Measurements from ENCODE around the gene ALPI.
A peak's percentile ranks its signal among the peaks of the same experiment; 100 is the strongest.
"Not testable (repeated sequence)": the region's sequence is repeated elsewhere in the genome, so short reads cannot be mapped to it uniquely, and the experiment has no call there.

The ALPI gene

DNA sequence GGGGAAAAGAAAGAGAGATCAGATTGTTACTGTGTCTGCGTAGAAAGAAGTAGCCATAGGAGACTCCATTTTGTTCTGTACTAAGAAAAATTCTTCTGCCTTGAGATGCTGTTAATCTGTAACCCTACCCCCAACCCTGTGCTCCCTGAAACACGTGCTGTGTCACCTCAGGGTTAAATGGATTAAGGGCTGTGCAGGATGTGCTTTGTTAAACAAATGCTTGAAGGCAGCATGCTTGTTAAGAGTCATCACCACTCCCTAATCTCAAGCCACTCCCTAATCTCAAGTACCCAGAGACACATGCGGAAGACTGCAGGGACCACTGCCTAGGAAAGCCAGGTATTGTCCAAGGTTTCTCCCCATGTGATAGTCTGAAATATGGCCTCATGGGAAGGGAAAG lies 33.0 kb upstream of the ALPI start:
- CTCF ChIA-PET, result interaction anchor here (0.7 kb wide), 1 partner anchor 283 kb away, joined by 3 read pairs; no protein-coding TSS in a partner anchor
- TF ChIP-seq, protein P1, sequence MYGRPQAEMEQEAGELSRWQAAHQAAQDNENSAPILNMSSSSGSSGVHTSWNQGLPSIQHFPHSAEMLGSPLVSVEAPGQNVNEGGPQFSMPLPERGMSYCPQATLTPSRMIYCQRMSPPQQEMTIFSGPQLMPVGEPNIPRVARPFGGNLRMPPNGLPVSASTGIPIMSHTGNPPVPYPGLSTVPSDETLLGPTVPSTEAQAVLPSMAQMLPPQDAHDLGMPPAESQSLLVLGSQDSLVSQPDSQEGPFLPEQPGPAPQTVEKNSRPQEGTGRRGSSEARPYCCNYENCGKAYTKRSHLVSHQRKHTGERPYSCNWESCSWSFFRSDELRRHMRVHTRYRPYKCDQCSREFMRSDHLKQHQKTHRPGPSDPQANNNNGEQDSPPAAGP (tag by site-specific recombination; IDR thresholded peaks at IDR 0.05), result peak; percentile 74
- TF ChIP-seq WT1 (tag by site-specific recombination; IDR thresholded peaks at IDR 0.05), result peak; percentile 89
- H3K9me3 ChIP-seq (ENCODE audit: control insufficient read depth, insufficient read depth, low read depth, low read length); H3K4me3 ChIP-seq (ENCODE audit: low read depth, low read length); H3K4me1 ChIP-seq (ENCODE audit: control insufficient read depth, insufficient read depth, low read length); POLR2A ChIA-PET; H3K36me3 ChIP-seq (ENCODE audit: control insufficient read depth in 2 of 2, insufficient read depth in 1 of 2, low read length in 2 of 2); H3K27ac ChIP-seq (ENCODE audit: extremely low read depth, low read depth, low read length): not testable (repeated sequence)

DNA sequence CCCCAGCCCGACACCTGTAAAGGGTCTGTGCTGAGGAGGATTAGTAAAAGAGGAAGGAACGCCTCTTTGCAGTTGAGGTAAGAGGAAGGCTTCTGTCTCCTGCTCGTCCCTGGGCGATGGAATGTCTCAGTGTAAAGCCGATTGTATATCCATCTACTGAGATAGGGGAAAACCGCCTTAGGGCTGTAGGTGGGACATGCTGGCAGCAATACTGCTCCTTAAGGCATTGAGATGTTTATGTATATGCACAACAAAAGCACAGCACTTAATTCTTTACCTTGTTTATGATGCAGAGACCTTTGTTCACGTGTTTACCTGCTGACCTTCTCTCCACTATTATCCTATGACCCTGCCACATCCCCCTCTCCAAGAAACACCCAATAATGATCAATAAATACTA lies 32.5 kb upstream of the ALPI start:
- POLR2A ChIA-PET; H3K27ac ChIP-seq (ENCODE audit: extremely low read depth, low read depth, low read length); H3K4me3 ChIP-seq (ENCODE audit: low read depth, low read length): not testable (repeated sequence)

DNA sequence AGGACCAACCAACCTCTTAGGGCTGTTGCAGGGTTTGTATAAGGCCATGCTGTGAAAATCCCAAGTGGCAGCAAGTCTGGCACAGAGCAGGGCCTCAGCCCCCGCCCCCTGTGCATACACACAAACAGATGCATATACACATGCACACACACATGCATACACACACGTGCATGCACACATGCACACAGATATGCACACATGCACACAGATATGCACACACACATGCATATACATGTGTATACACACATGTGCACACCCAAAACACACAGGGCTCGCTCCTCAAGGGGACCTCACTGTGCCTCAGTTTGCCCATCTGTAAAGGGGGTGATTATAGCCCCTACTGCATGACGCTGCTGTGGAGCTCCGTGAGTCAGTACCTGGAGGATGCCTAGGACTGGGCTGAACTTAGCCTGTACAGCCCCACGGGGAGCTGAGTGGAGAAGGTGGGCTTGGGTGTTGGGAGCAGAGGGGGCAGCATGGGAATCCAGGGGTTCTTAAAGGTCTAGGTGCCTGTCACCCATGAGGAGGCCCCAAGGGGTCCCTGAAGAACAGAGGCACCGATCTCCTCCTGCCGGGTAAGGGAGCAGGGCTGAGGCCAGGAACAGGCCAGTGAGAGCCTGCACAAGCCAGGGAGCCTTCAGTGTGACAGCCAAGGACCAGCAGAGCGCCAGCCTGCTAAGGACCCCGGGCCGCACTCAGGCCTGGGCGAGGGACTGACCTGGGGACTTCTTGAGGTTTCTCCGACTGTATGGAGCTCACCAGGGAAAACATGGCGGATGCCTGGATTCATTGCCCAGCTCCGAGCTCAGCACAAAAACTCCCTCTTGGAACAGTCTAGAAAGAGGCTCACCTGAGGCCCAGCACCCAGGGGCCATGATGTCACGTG lies 24.0 kb upstream of the ALPI start:
- Histone ChIP-seq H3K27ac (ENCODE audit: extremely low read depth, low read depth, low read length) (no peak overlapping the region), H3K4me1 (ENCODE audit: control insufficient read depth, insufficient read depth, low read length) (no peaks in the 10 kb centered on the region), H3K4me3 (ENCODE audit: low read depth, low read length) (no peak overlapping the region), H3K36me3 (ENCODE audit: control insufficient read depth in 2 of 2, insufficient read depth in 1 of 2, low read length in 2 of 2) (no peaks in the 10 kb centered on the region), H3K9me3 (ENCODE audit: control insufficient read depth, insufficient read depth, low read depth, low read length) (no peaks in the 10 kb centered on the region)
- CTCF ChIA-PET, result interaction anchor here (0.6 to 0.9 kb wide), 3 partner anchors 92 to 406 kb away, joined by 3 read pairs; no protein-coding TSS in a partner anchor
- POLR2A ChIA-PET, result no interaction called here
- TF ChIP-seq ZNF610 (tag by site-specific recombination; IDR thresholded peaks at IDR 0.05; ENCODE audit: borderline replicate concordance), result no peak
- TF ChIP-seq, protein P2, sequence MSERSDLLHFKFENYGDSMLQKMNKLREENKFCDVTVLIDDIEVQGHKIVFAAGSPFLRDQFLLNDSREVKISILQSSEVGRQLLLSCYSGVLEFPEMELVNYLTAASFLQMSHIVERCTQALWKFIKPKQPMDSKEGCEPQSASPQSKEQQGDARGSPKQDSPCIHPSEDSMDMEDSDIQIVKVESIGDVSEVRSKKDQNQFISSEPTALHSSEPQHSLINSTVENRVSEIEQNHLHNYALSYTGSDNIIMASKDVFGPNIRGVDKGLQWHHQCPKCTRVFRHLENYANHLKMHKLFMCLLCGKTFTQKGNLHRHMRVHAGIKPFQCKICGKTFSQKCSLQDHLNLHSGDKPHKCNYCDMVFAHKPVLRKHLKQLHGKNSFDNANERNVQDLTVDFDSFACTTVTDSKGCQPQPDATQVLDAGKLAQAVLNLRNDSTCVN (tag by site-specific recombination; optimal IDR thresholded peaks at IDR 0.05), result no peak

More for the DNA sequence above, 32.5 kb upstream of the ALPI start:
- H3K9me3 ChIP-seq (ENCODE audit: control insufficient read depth, insufficient read depth, low read depth, low read length); CTCF ChIA-PET; H3K36me3 ChIP-seq (ENCODE audit: control insufficient read depth in 2 of 2, insufficient read depth in 1 of 2, low read length in 2 of 2); H3K4me1 ChIP-seq (ENCODE audit: control insufficient read depth, insufficient read depth, low read length): not testable (repeated sequence)

GRCh38 chr2:232432598-232433184 lies 23.3 kb upstream of the ALPI start:
- Histone ChIP-seq H3K9me3 (ENCODE audit: control insufficient read depth, insufficient read depth, low read depth, low read length) (no peaks in the 10 kb centered on the region), H3K4me1 (ENCODE audit: control insufficient read depth, insufficient read depth, low read length) (no peaks in the 10 kb centered on the region), H3K36me3 (ENCODE audit: control insufficient read depth in 2 of 2, insufficient read depth in 1 of 2, low read length in 2 of 2) (no peaks in the 10 kb centered on the region), H3K4me3 (ENCODE audit: low read depth, low read length) (no peak overlapping the region), H3K27ac (ENCODE audit: extremely low read depth, low read depth, low read length) (no peak overlapping the region)
- POLR2A ChIA-PET, result no interaction called here
- CTCF ChIA-PET, result interaction anchor here (0.6 to 0.9 kb wide), 3 partner anchors 93 to 407 kb away, joined by 3 read pairs; no protein-coding TSS in a partner anchor
- TF ChIP-seq, protein P3, sequence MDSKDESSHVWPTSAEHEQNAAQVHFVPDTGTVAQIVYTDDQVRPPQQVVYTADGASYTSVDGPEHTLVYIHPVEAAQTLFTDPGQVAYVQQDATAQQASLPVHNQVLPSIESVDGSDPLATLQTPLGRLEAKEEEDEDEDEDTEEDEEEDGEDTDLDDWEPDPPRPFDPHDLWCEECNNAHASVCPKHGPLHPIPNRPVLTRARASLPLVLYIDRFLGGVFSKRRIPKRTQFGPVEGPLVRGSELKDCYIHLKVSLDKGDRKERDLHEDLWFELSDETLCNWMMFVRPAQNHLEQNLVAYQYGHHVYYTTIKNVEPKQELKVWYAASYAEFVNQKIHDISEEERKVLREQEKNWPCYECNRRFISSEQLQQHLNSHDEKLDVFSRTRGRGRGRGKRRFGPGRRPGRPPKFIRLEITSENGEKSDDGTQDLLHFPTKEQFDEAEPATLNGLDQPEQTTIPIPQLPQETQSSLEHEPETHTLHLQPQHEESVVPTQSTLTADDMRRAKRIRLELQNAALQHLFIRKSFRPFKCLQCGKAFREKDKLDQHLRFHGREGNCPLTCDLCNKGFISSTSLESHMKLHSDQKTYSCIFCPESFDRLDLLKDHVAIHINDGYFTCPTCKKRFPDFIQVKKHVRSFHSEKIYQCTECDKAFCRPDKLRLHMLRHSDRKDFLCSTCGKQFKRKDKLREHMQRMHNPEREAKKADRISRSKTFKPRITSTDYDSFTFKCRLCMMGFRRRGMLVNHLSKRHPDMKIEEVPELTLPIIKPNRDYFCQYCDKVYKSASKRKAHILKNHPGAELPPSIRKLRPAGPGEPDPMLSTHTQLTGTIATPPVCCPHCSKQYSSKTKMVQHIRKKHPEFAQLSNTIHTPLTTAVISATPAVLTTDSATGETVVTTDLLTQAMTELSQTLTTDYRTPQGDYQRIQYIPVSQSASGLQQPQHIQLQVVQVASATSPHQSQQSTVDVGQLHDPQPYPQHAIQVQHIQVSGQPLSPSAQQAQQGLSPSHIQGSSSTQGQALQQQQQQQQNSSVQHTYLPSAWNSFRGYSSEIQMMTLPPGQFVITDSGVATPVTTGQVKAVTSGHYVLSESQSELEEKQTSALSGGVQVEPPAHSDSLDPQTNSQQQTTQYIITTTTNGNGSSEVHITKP (tag by site-specific recombination; IDR thresholded peaks at IDR 0.05), result 0 out of 2 replicates have a peak, but pooled peaks have one; percentile 8
- TF ChIP-seq, protein P4, sequence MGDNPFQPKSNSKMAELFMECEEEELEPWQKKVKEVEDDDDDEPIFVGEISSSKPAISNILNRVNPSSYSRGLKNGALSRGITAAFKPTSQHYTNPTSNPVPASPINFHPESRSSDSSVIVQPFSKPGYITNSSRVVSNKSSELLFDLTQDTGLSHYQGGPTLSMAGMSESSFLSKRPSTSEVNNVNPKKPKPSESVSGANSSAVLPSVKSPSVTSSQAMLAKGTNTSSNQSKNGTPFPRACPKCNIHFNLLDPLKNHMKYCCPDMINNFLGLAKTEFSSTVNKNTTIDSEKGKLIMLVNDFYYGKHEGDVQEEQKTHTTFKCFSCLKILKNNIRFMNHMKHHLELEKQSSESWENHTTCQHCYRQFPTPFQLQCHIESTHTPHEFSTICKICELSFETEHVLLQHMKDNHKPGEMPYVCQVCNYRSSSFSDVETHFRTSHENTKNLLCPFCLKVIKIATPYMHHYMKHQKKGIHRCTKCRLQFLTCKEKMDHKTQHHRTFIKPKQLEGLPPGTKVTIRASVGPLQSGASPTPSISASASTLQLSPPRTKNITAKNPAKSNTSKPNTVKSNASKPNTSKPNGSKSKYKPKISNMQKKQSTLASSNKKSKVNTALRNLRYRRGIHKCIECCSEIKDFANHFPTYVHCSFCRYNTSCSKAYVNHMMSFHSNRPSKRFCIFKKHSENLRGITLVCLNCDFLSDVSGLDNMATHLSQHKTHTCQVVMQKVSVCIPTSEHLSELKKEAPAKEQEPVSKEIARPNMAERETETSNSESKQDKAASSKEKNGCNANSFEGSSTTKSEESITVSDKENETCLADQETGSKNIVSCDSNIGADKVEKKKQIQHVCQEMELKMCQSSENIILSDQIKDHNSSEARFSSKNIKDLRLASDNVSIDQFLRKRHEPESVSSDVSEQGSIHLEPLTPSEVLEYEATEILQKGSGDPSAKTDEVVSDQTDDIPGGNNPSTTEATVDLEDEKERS (tag by site-specific recombination; IDR thresholded peaks at IDR 0.05), result no peak
- TF ChIP-seq ZNF670 (tag by site-specific recombination; IDR thresholded peaks at IDR 0.05; ENCODE audit: low read depth) (no peak), ZNF585B (tag by site-specific recombination; IDR thresholded peaks at IDR 0.05) (no peak), ZBTB17 (tag by site-specific recombination; IDR thresholded peaks at IDR 0.05) (0 out of 2 replicates have a peak, but pooled peaks have one; percentile 27), ZNF398 (tag by site-specific recombination; IDR thresholded peaks at IDR 0.05) (no peak)
- TF ChIP-seq, protein P5, sequence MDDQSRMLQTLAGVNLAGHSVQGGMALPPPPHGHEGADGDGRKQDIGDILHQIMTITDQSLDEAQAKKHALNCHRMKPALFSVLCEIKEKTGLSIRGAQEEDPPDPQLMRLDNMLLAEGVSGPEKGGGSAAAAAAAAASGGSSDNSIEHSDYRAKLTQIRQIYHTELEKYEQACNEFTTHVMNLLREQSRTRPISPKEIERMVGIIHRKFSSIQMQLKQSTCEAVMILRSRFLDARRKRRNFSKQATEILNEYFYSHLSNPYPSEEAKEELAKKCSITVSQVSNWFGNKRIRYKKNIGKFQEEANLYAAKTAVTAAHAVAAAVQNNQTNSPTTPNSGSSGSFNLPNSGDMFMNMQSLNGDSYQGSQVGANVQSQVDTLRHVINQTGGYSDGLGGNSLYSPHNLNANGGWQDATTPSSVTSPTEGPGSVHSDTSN (CRISPR knock-in tag; IDR thresholded peaks at IDR 0.05), result no peak
